Measurements from ENCODE around the gene RERG.

GRCh38 chr12:15196221-15196620, 25.0 kb downstream of the RERG start:
- TF ChIP-seq EZH2phosphoT487 (IDR thresholded peaks at IDR 0.05; ENCODE audit: insufficient read depth, low read depth) (no peak), EZH2 (IDR thresholded peaks at IDR 0.05; ENCODE audit: insufficient read depth, poor library complexity, severe bottlenecking) (no peak)
